HEK293 (cell line): ENCODE measurements around the gene PEX6.

ENCODE experiments used
- CTCF ChIA-PET: fragments of 350-600 bp; formaldehyde crosslinking; extraction: SDS; loops from one replicate; lab custom pipeline; 2021; ENCODE audit warnings: antibody characterized with exemption; lab: Yijun Ruan, JAX
- POLR2A ChIA-PET: fragments of 300-600 bp; formaldehyde crosslinking; extraction: SDS; loops from one replicate; lab custom pipeline; 2020; ENCODE audit warnings: antibody characterized with exemption, inconsistent platforms; lab: Yijun Ruan, JAX
- H3K27ac ChIP-seq: fragments of 200-500 bp; sonication (Bioruptor generic); 2 replicates; pipeline ENCODE4 v1.5.1; 2014; ENCODE audit warnings: low read depth, low read length, control low read depth, inconsistent platforms; ENCODE audit errors: extremely low read depth
- H3K36me3 ChIP-seq, 2 experiments: fragments of 200-500 bp in 1 of 2; sonication (Bioruptor generic) in 1 of 2; 1 replicate in 1 of 2; 2 replicates in 1 of 2; pipeline ENCODE4 v1.5.1; 2014 to 2017; ENCODE audit warnings: inconsistent platforms in 2 of 2, low read length in 2 of 2; ENCODE audit not compliant: control insufficient read depth in 2 of 2, insufficient read depth in 1 of 2
- H3K4me1 ChIP-seq: fragments of 200-500 bp; sonication (Bioruptor generic); 2 replicates; pipeline ENCODE4 v1.5.1; 2014; ENCODE audit warnings: mild to moderate bottlenecking, low read length, inconsistent platforms; ENCODE audit not compliant: control insufficient read depth, insufficient read depth
- H3K4me3 ChIP-seq: 2 replicates; pipeline ENCODE4 v1.5.1; 2011; ENCODE audit warnings: low read depth, mild to moderate bottlenecking, control low read depth, low read length, moderate library complexity
- H3K9me3 ChIP-seq: fragments of 200-500 bp; sonication (Bioruptor generic); 2 replicates; pipeline ENCODE4 v1.5.1; 2014; ENCODE audit warnings: low read depth, low read length, inconsistent platforms; ENCODE audit not compliant: control insufficient read depth, insufficient read depth
- BCL11B ChIP-seq: fragments of 450-650 bp; formaldehyde crosslinking; IDR thresholded peaks from 2 replicates; pipeline ENCODE4 v1.5.1; 2016; ENCODE audit warnings: low read depth, missing biosample characterization, missing genetic modification characterization
- GFI1B ChIP-seq: fragments of 450-650 bp; formaldehyde crosslinking; IDR thresholded peaks from 2 replicates; pipeline ENCODE4 v1.5.1; 2016; ENCODE audit warnings: missing biosample characterization, missing genetic modification characterization
- KLF1 ChIP-seq: fragments of 450-650 bp; formaldehyde crosslinking; IDR thresholded peaks from 2 replicates; pipeline ENCODE4 v1.5.1; 2016; ENCODE audit warnings: missing biosample characterization, missing genetic modification characterization
- SP7 ChIP-seq: fragments of 450-650 bp; formaldehyde crosslinking; IDR thresholded peaks from 2 replicates; pipeline ENCODE4 v1.5.1; 2016; ENCODE audit warnings: missing biosample characterization, missing genetic modification characterization
- ZFP41 ChIP-seq: fragments of 450-650 bp; formaldehyde crosslinking; IDR thresholded peaks from 2 replicates; pipeline ENCODE4 v1.5.1; 2016; ENCODE audit warnings: missing biosample characterization, missing genetic modification characterization, borderline replicate concordance
- ZNF121 ChIP-seq: fragments of 450-650 bp; formaldehyde crosslinking; IDR thresholded peaks from 2 replicates; pipeline ENCODE4 v1.5.1; 2016; ENCODE audit warnings: missing biosample characterization, missing genetic modification characterization
- ZNF133 ChIP-seq: fragments of 450-650 bp; formaldehyde crosslinking; IDR thresholded peaks from 2 replicates; pipeline ENCODE4 v1.5.1; 2016; ENCODE audit warnings: missing biosample characterization, missing genetic modification characterization
- ZNF23 ChIP-seq: fragments of 450-650 bp; formaldehyde crosslinking; IDR thresholded peaks from 2 replicates; pipeline ENCODE4 v1.5.1; 2016; ENCODE audit warnings: missing biosample characterization, missing genetic modification characterization, borderline replicate concordance
- ZNF26 ChIP-seq: fragments of 450-650 bp; formaldehyde crosslinking; IDR thresholded peaks from 2 replicates; pipeline ENCODE4 v1.5.1; 2016; ENCODE audit warnings: missing biosample characterization, missing genetic modification characterization
- ZNF266 ChIP-seq: fragments of 450-650 bp; formaldehyde crosslinking; IDR thresholded peaks from 2 replicates; pipeline ENCODE4 v1.5.1; 2016; ENCODE audit warnings: missing biosample characterization, missing genetic modification characterization, low read depth
- ZNF292 ChIP-seq: fragments of 450-650 bp; formaldehyde crosslinking; IDR thresholded peaks from 2 replicates; pipeline ENCODE4 v1.5.1; 2016; ENCODE audit warnings: low read depth, missing biosample characterization, missing genetic modification characterization, borderline replicate concordance
- ZNF354C ChIP-seq: fragments of 450-650 bp; formaldehyde crosslinking; IDR thresholded peaks from 2 replicates; pipeline ENCODE4 v1.5.1; 2016; ENCODE audit warnings: missing biosample characterization, missing genetic modification characterization, low read depth, borderline replicate concordance
- ZNF394 ChIP-seq: fragments of 450-650 bp; formaldehyde crosslinking; IDR thresholded peaks from 2 replicates; pipeline ENCODE4 v1.5.1; 2016; ENCODE audit warnings: missing biosample characterization, missing genetic modification characterization, mild to moderate bottlenecking, moderate library complexity, borderline replicate concordance
- ZNF404 ChIP-seq: fragments of 450-650 bp; formaldehyde crosslinking; IDR thresholded peaks from 2 replicates; pipeline ENCODE4 v1.5.1; 2017; ENCODE audit warnings: missing biosample characterization, missing genetic modification characterization
- ZNF48 ChIP-seq: fragments of 450-650 bp; formaldehyde crosslinking; IDR thresholded peaks from 2 replicates; pipeline ENCODE4 v1.5.1; 2016; ENCODE audit warnings: missing biosample characterization, missing genetic modification characterization
- ZNF514 ChIP-seq: fragments of 450-650 bp; formaldehyde crosslinking; IDR thresholded peaks from 2 replicates; pipeline ENCODE4 v1.5.1; 2016; ENCODE audit warnings: missing biosample characterization, missing genetic modification characterization
- ZNF623 ChIP-seq: fragments of 450-650 bp; formaldehyde crosslinking; IDR thresholded peaks from 2 replicates; pipeline ENCODE4 v1.5.1; 2016; ENCODE audit warnings: missing biosample characterization, missing genetic modification characterization
- ZNF624 ChIP-seq: fragments of 450-650 bp; formaldehyde crosslinking; IDR thresholded peaks from 2 replicates; pipeline ENCODE4 v1.5.1; 2017; ENCODE audit warnings: missing biosample characterization, missing genetic modification characterization
- ZNF639 ChIP-seq: fragments of 450-650 bp; formaldehyde crosslinking; IDR thresholded peaks from 2 replicates; pipeline ENCODE4 v1.5.1; 2016; ENCODE audit warnings: missing biosample characterization, missing genetic modification characterization
- TF ChIP-seq, protein P1 (sequence below): fragments of 450-650 bp; formaldehyde crosslinking; IDR thresholded peaks from 2 replicates; pipeline ENCODE4 v1.5.1; 2016; ENCODE audit warnings: missing biosample characterization, missing genetic modification characterization, borderline replicate concordance
- TF ChIP-seq, protein P2 (sequence below): fragments of 450-650 bp; formaldehyde crosslinking; IDR thresholded peaks from 2 replicates; pipeline ENCODE4 v1.5.1; 2017; ENCODE audit warnings: missing biosample characterization, missing genetic modification characterization
- TF ChIP-seq, protein P3 (sequence below): IDR thresholded peaks from 2 replicates; pipeline ENCODE4 v1.6.1; 2011; ENCODE audit warnings: mild to moderate bottlenecking, low read depth, low read length, borderline replicate concordance

Gene PEX6

DNA sequence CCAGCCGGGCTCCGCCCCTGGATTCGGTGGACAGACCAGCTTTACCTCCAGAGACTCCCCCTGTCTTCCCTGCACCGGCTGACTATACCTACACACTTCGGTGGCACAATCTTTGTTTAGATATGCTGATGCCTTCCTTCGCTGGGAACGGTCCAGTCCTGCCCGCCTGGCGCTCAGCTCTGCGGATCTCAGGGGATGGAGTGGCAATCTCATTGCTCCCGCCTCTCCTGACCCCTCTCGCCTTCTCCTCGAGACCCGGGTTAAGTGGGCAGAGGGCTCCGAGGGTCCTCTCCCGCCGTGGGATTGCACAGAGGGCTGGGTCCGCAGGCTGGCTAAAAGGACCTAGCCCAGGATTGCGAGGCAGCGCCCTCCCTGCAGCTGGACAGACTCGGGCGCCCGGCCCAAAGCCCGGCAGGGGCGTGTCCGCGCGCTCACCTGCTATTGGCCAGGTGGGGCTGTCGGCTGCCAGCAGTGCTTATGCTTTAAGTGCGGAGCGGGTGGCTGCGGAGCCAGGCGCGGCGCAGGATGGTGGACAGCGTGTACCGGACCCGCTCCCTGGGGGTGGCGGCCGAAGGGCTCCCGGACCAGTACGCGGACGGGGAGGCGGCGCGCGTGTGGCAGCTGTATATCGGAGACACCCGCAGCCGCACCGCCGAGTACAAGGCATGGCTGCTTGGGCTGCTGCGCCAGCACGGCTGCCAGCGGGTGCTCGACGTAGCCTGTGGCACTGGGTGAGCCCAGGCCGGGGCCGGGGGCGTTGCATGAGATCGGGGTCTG lies 18.6 kb downstream of the PEX6 start, which contains the start of gene GNMT (continued):
- TF ChIP-seq, protein P1, sequence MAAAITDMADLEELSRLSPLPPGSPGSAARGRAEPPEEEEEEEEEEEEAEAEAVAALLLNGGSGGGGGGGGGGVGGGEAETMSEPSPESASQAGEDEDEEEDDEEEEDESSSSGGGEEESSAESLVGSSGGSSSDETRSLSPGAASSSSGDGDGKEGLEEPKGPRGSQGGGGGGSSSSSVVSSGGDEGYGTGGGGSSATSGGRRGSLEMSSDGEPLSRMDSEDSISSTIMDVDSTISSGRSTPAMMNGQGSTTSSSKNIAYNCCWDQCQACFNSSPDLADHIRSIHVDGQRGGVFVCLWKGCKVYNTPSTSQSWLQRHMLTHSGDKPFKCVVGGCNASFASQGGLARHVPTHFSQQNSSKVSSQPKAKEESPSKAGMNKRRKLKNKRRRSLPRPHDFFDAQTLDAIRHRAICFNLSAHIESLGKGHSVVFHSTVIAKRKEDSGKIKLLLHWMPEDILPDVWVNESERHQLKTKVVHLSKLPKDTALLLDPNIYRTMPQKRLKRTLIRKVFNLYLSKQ (tag by site-specific recombination), result no peak
- no peak for TF ChIP-seq ZNF48 (tag by site-specific recombination)
- TF ChIP-seq ZNF514 (tag by site-specific recombination), result no peak
- no peak for TF ChIP-seq GFI1B
- TF ChIP-seq ZNF354C, result no peak
- TF ChIP-seq SP7, result no peak
- TF ChIP-seq, protein P2, sequence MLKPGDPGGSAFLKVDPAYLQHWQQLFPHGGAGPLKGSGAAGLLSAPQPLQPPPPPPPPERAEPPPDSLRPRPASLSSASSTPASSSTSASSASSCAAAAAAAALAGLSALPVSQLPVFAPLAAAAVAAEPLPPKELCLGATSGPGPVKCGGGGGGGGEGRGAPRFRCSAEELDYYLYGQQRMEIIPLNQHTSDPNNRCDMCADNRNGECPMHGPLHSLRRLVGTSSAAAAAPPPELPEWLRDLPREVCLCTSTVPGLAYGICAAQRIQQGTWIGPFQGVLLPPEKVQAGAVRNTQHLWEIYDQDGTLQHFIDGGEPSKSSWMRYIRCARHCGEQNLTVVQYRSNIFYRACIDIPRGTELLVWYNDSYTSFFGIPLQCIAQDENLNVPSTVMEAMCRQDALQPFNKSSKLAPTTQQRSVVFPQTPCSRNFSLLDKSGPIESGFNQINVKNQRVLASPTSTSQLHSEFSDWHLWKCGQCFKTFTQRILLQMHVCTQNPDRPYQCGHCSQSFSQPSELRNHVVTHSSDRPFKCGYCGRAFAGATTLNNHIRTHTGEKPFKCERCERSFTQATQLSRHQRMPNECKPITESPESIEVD (tag by site-specific recombination), result no peak
- peak; percentile 54; the same call in 1 of the 2 replicates for TF ChIP-seq KLF1 (tag by site-specific recombination)
- TF ChIP-seq ZNF624, result no peak
- no peak for TF ChIP-seq ZFP41 (tag by site-specific recombination)
- no peak for TF ChIP-seq ZNF133 (tag by site-specific recombination)
- TF ChIP-seq BCL11B (tag by site-specific recombination), result no peak
- no peak for TF ChIP-seq ZNF394 (tag by site-specific recombination)
- TF ChIP-seq ZNF404 (tag by site-specific recombination), result no peak
- no peak for TF ChIP-seq ZNF266 (tag by site-specific recombination)

DNA sequence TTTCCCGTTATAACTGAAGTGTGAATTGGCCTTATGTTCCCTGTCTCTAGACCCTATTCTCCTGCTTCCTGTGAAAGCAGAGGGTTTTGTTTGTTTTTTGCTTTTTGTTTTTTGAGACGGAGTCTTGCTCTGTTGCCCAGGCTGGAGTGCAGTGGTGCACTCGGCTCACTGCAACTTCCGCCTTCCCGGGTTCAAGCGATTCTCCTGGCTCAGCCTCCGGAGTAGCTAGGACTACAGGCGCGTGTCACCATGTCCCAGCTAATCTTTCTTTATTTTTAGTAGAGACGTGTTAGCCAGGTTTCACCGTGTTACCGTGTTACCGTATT lies 19.1 kb downstream of the PEX6 start:
- 0 out of 2 replicates have a peak, but pooled peaks cover 4% of the 10 kb centered on the region for H3K4me1 ChIP-seq
- ChIA-PET POLR2A (interaction anchor here (0.9 to 2.3 kb wide), 6 partner anchors 18 to 94 kb away, joined by 3 to 9 read pairs (median 6); partner anchors contain the start of genes CNPY3, CUL7, KLHDC3 and PPP2R5D), CTCF (interaction anchor here (0.7 to 1.1 kb wide), 3 partner anchors 13 to 19 kb away, joined by 3 to 5 read pairs (median 3); no protein-coding TSS in a partner anchor)
- H3K4me3 ChIP-seq, result no peak overlapping the region
- H3K27ac ChIP-seq, result no peak overlapping the region
- peaks cover 0 to 21% of the 10 kb centered on the region in 2 experiments; a peak in 2 of 3 replicates for H3K36me3 ChIP-seq
- no peak for TF ChIP-seq ZNF623 (tag by site-specific recombination)
- no peak for TF ChIP-seq ZNF292
- no peak for TF ChIP-seq ZNF639 (tag by site-specific recombination)
- peak; percentile 98 for TF ChIP-seq ZNF121 (tag by site-specific recombination)
- no peak for TF ChIP-seq ZNF23 (tag by site-specific recombination)
- TF ChIP-seq, protein P3, sequence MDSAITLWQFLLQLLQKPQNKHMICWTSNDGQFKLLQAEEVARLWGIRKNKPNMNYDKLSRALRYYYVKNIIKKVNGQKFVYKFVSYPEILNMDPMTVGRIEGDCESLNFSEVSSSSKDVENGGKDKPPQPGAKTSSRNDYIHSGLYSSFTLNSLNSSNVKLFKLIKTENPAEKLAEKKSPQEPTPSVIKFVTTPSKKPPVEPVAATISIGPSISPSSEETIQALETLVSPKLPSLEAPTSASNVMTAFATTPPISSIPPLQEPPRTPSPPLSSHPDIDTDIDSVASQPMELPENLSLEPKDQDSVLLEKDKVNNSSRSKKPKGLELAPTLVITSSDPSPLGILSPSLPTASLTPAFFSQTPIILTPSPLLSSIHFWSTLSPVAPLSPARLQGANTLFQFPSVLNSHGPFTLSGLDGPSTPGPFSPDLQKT, result no peak
- no peak for TF ChIP-seq ZNF26 (tag by site-specific recombination)
- H3K9me3 ChIP-seq, result no peaks in the 10 kb centered on the region
